A673 (cell line): ENCODE measurements around the gene PRRG4.

Experiments used
- EZH2 ChIP-seq: fragments of 200-600 bp; sonication (generic); IDR thresholded peaks from 2 replicates; pipeline ENCODE4 v1.6.1; 2017; ENCODE audit warnings: borderline replicate concordance, low read depth, mild to moderate bottlenecking, mixed read lengths, antibody characterized with exemption, low read length; ENCODE audit not compliant: poor library complexity, severe bottlenecking
- TF ChIP-seq, protein P1 (sequence below): fragments of 300-800, 200-600 bp; sonication (generic); conservative IDR thresholded peaks from 2 replicates; pipeline ENCODE4 v1.5.1; 2017; ENCODE audit warnings: low read depth, mild to moderate bottlenecking, antibody characterized with exemption, low read length, moderate library complexity, mixed read lengths

GRCh38 chr11:32821917-32822560 lies 7.7 kb upstream of the PRRG4 start:
- TF ChIP-seq, protein P1, sequence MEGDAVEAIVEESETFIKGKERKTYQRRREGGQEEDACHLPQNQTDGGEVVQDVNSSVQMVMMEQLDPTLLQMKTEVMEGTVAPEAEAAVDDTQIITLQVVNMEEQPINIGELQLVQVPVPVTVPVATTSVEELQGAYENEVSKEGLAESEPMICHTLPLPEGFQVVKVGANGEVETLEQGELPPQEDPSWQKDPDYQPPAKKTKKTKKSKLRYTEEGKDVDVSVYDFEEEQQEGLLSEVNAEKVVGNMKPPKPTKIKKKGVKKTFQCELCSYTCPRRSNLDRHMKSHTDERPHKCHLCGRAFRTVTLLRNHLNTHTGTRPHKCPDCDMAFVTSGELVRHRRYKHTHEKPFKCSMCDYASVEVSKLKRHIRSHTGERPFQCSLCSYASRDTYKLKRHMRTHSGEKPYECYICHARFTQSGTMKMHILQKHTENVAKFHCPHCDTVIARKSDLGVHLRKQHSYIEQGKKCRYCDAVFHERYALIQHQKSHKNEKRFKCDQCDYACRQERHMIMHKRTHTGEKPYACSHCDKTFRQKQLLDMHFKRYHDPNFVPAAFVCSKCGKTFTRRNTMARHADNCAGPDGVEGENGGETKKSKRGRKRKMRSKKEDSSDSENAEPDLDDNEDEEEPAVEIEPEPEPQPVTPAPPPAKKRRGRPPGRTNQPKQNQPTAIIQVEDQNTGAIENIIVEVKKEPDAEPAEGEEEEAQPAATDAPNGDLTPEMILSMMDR: no peak
- no peak for TF ChIP-seq EZH2
